Prostate gland (tissue), 2 donors: ENCODE measurements around the gene BIK.

Source experiments
- POLR2A ChIP-seq: fragments of 450-650 bp; IDR thresholded peaks from one replicate; pipeline ENCODE4 v1.6.1; 2016; ENCODE audit warnings: antibody characterized with exemption, mild to moderate bottlenecking
- POLR2AphosphoS5 ChIP-seq: sonication (generic); formaldehyde crosslinking; IDR thresholded peaks from one replicate; pipeline ENCODE4 v1.6.1; 2017; ENCODE audit warnings: antibody characterized with exemption
- TF ChIP-seq, protein P1 (sequence below), 4 experiments: fragments of 200-600 bp in 2 of 4; fragments of 450-650 bp in 2 of 4; sonication (generic) in 2 of 4; IDR thresholded peaks; 1 replicate in 3 of 4; 2 replicates in 1 of 4; pipeline ENCODE4 v1.5.1; 2016 to 2019; ENCODE audit warnings: antibody characterized with exemption in 4 of 4, mild to moderate bottlenecking in 2 of 4, moderate library complexity in 2 of 4

DNA sequence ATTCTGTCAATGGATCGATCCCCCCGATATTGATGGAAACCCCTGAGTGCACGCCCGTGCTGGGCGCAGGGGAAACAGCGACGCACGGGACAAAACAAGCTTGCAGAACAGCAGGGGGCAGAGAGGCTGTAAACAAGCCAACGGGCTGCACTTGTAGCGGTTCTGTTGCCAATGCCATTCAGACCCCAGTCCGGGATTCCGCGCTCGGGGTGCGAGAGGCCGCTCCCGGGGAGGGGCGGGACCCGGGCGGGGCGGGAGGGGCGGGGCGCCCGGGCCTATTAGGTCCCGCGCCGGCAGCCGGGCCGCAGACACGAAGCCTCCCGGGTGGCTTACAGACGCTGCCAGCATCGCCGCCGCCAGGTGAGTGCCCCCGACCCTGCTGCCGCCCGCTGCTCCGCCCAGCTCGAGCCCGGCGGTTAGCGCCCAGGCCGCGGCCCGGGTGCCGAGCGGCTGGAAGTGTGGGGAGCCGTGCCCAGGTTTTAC lies at the start of gene BIK:
- TF ChIP-seq POLR2A (peak; percentile 61), POLR2AphosphoS5 (no peak)
- TF ChIP-seq, protein P1, sequence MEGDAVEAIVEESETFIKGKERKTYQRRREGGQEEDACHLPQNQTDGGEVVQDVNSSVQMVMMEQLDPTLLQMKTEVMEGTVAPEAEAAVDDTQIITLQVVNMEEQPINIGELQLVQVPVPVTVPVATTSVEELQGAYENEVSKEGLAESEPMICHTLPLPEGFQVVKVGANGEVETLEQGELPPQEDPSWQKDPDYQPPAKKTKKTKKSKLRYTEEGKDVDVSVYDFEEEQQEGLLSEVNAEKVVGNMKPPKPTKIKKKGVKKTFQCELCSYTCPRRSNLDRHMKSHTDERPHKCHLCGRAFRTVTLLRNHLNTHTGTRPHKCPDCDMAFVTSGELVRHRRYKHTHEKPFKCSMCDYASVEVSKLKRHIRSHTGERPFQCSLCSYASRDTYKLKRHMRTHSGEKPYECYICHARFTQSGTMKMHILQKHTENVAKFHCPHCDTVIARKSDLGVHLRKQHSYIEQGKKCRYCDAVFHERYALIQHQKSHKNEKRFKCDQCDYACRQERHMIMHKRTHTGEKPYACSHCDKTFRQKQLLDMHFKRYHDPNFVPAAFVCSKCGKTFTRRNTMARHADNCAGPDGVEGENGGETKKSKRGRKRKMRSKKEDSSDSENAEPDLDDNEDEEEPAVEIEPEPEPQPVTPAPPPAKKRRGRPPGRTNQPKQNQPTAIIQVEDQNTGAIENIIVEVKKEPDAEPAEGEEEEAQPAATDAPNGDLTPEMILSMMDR (IDR thresholded peaks at IDR 0.05) = peak in 1 of 4 experiments; percentile 11
